PC-9 (cell line): ENCODE measurements around the gene HPCAL1. TPM values are rescaled to one million over a fixed set of nuclear protein-coding genes. Genes with fewer than 3 reads are reported as not detected.
A peak's percentile ranks its signal among the peaks of the same experiment; 100 is the strongest.

Experiments
- BruUV-seq: library from RNA; stranded (reverse); fragments of 400-500 nt; replicated peaks from 2 replicates; lab custom pipeline; 2021; lab: Mats Ljungman, UMichigan
- CTCF ChIA-PET: fragments of 300-600 bp; sonication (Branson Sonifier 250); formaldehyde crosslinking; loops from one replicate; lab custom pipeline; 2022; ENCODE audit warnings: antibody characterized with exemption; lab: Charles Lee
- POLR2A ChIA-PET: fragments of 300-600 bp; sonication (Branson Sonifier 250); formaldehyde crosslinking; loops from one replicate; lab custom pipeline; 2022; ENCODE audit warnings: antibody characterized with exemption; ENCODE audit not compliant: unreplicated experiment; lab: Charles Lee
- DNase-seq, 2 experiments: peaks; one replicate each; pipeline versions ENCODE4 v3.0.0 to v3.0.0-alpha.2; 2015 to 2022; ENCODE audit warnings: mixed read lengths in 1 of 2
- H2AFZ ChIP-seq: fragments of 200-600 bp; sonication (generic); 2 replicates; pipeline ENCODE4 v1.8.1; 2017; ENCODE audit warnings: antibody characterized with exemption
- H3F3A ChIP-seq: fragments of 200-600 bp; sonication (generic); 2 replicates; pipeline ENCODE4 v1.8.1; 2017; ENCODE audit warnings: antibody characterized with exemption, mild to moderate bottlenecking, low read depth; ENCODE audit not compliant: insufficient read depth
- H3K27ac ChIP-seq: fragments of 200-600 bp; sonication (generic); 2 replicates; pipeline ENCODE4 v1.6.1; 2016; ENCODE audit warnings: mixed run types
- H3K27me3 ChIP-seq: fragments of 200-600 bp; sonication (generic); 2 replicates; pipeline ENCODE4 v1.6.1; 2016; ENCODE audit warnings: low read depth, mixed run types; ENCODE audit not compliant: insufficient read depth
- H3K36me3 ChIP-seq: fragments of 200-600 bp; sonication (generic); 2 replicates; pipeline ENCODE4 v1.6.1; 2016; ENCODE audit warnings: low read depth, mixed run types
- H3K4me1 ChIP-seq: fragments of 200-600 bp; sonication (generic); replicated peaks from 2 replicates; pipeline ENCODE4 v1.6.1; 2016; ENCODE audit warnings: mixed run types; ENCODE audit not compliant: insufficient read depth
- H3K4me2 ChIP-seq: fragments of 200-600 bp; sonication (generic); 2 replicates; pipeline ENCODE4 v1.6.1; 2017; ENCODE audit warnings: mixed run types
- H3K4me3 ChIP-seq: fragments of 200-600 bp; sonication (generic); 2 replicates; pipeline ENCODE4 v1.6.1; 2016; ENCODE audit warnings: mixed run types
- H3K79me2 ChIP-seq: fragments of 200-600 bp; sonication (generic); 2 replicates; pipeline ENCODE4 v1.6.1; 2017; ENCODE audit warnings: low read depth, mixed run types
- H3K9me2 ChIP-seq: fragments of 200-600 bp; sonication (generic); 2 replicates; pipeline ENCODE4 v1.8.1; 2017; ENCODE audit warnings: mild to moderate bottlenecking; ENCODE audit not compliant: insufficient read depth
- H3K9me3 ChIP-seq: fragments of 200-600 bp; sonication (generic); 2 replicates; pipeline ENCODE4 v1.8.1; 2016; ENCODE audit warnings: low read depth; ENCODE audit not compliant: insufficient read depth
- H4K20me1 ChIP-seq: fragments of 200-600 bp; sonication (generic); 2 replicates; pipeline ENCODE4 v1.8.1; 2017; ENCODE audit not compliant: insufficient read depth
- CTCF ChIP-seq: fragments of 200-600 bp; sonication (generic); conservative IDR thresholded peaks from 2 replicates; pipeline ENCODE4 v1.6.1; 2017; ENCODE audit warnings: mixed run types, antibody characterized with exemption, mild to moderate bottlenecking, moderate library complexity
- EZH2 ChIP-seq: fragments of 200-600 bp; sonication (generic); IDR thresholded peaks from 2 replicates; pipeline ENCODE4 v1.8.0; 2017; ENCODE audit warnings: antibody characterized with exemption, low read depth
- intact Hi-C: fragments of 100-400 bp; cut with micrococcal nuclease; formaldehyde crosslinking; loops from one replicate; pipeline ENCODE4 v1.10.0; 2022; ENCODE audit not compliant: unreplicated experiment
- total RNA-seq: library from RNA; stranded (reverse); gene quantifications from 2 replicates; pipeline ENCODE4 v1.2.3, GENCODE V29; 2021

The HPCAL1 gene
- total RNA-seq, 1 experiment from 2014 or later, result 105 TPM

DNA sequence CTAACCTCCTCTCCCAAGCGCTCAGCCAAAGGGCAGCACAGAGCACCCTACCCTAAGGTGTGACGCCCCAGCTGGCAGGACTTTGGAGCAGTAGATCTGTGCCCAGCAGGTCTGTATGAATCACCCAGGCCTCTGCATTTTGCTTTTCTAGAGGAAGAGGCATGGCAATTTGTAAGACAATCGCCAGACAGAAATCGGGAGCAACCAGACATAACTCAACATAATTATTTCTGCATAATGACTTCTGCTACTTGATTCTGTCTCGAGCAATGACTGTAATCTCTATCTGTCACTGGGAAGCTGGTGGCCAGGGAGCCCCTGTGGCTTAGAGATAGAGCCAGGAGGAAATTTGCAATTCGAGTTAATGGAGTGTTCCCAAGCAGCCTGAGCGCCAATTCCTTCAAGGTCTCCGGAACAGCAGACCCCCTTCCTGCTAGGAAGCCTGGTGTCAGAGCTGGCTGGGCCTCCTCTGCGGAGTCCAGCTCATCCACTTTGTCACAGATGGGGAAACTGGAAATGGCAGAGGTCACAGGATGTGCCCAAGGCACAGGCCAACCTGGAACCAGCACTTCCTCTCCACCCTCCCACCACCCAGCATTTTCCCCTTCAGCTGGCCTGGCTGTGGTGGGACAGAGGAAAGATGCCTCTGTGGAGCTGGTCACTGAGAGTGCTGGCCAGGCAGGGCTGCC, 90.4 kb downstream of the HPCAL1 start:
- H3K4me1 ChIP-seq, result peaks cover 40% of the 10 kb centered on the region
- H3K4me2 ChIP-seq, result no peak overlapping the region
- H3K4me3 ChIP-seq, result no peak overlapping the region

GRCh38 chr2:10393640-10393982, 90.9 kb downstream of the HPCAL1 start:
- Histone ChIP-seq H3K79me2 (peaks cover 90% of the 10 kb centered on the region), H4K20me1 (peaks cover 62% of the 10 kb centered on the region), H3F3A (peaks cover 44% of the 10 kb centered on the region; the same call in 1 of the 2 replicates), H3K9me2 (no peaks in the 10 kb centered on the region), H3K27ac (peak overlapping the region; percentile 47; the same call in 1 of the 2 replicates), H3K9me3 (no peaks in the 10 kb centered on the region), H3K36me3 (no peaks in the 10 kb centered on the region), H3K27me3 (no peaks in the 10 kb centered on the region), H2AFZ (no peak overlapping the region), H3K4me2 (no peak overlapping the region), H3K4me1 (peaks cover 37% of the 10 kb centered on the region), H3K4me3 (no peak overlapping the region)
- no TSS peak for BruUV-seq
- no peak for DNase-seq
- ChIA-PET POLR2A (no interaction called here), CTCF (interaction anchor here (0.9 kb wide), 1 partner anchor 32 kb away, joined by 6 read pairs; no protein-coding TSS in a partner anchor)
- intact Hi-C loops, result no loop called here
- TF ChIP-seq EZH2 (no peak), CTCF (no peak)

More for the DNA sequence above, 90.4 kb downstream of the HPCAL1 start:
- Histone ChIP-seq H3F3A (peaks cover 44% of the 10 kb centered on the region; the same call in 1 of the 2 replicates), H3K36me3 (no peaks in the 10 kb centered on the region), H3K9me3 (no peaks in the 10 kb centered on the region), H3K27ac (peak overlapping the region; percentile 47), H2AFZ (no peak overlapping the region), H3K79me2 (peaks cover 92% of the 10 kb centered on the region), H4K20me1 (peaks cover 67% of the 10 kb centered on the region), H3K27me3 (no peaks in the 10 kb centered on the region), H3K9me2 (no peaks in the 10 kb centered on the region)
- CTCF ChIA-PET, result interaction anchor here (0.9 kb wide), 1 partner anchor 31 kb away, joined by 6 read pairs; no protein-coding TSS in a partner anchor
- intact Hi-C loops, result no loop called here
- DNase-seq, result no peak
- no TSS peak for BruUV-seq
- TF ChIP-seq EZH2 (no peak), CTCF (no peak)
- POLR2A ChIA-PET, result no interaction called here

- H4K20me1 ChIP-seq, result peaks cover 45% of the 10 kb centered on the region
- H3K27ac ChIP-seq, result no peak overlapping the region
- intact Hi-C loops, result no loop called here
- H3K36me3 ChIP-seq, result peaks cover 7% of the 10 kb centered on the region
- H3F3A ChIP-seq, result peaks cover 32% of the 10 kb centered on the region; the same call in 1 of the 2 replicates
- H3K4me2 ChIP-seq, result no peak overlapping the region
- H3K9me2 ChIP-seq, result no peaks in the 10 kb centered on the region
- ChIA-PET POLR2A (no interaction called here), CTCF (no interaction called here)
- H3K79me2 ChIP-seq, result peaks cover 81% of the 10 kb centered on the region
- H3K27me3 ChIP-seq, result no peaks in the 10 kb centered on the region
- no peak overlapping the region for H2AFZ ChIP-seq
- no TSS peak for BruUV-seq
- H3K4me3 ChIP-seq, result no peak overlapping the region
- no peaks in the 10 kb centered on the region for H3K9me3 ChIP-seq
- H3K4me1 ChIP-seq, result peaks cover 28% of the 10 kb centered on the region
- DNase-seq, result no peak
- TF ChIP-seq CTCF (no peak), EZH2 (no peak)
Measured at GRCh38 chr2:10395893-10396292, 93.2 kb downstream of the HPCAL1 start.
